ENCODE results near the gene IZUMO1.

DNA sequence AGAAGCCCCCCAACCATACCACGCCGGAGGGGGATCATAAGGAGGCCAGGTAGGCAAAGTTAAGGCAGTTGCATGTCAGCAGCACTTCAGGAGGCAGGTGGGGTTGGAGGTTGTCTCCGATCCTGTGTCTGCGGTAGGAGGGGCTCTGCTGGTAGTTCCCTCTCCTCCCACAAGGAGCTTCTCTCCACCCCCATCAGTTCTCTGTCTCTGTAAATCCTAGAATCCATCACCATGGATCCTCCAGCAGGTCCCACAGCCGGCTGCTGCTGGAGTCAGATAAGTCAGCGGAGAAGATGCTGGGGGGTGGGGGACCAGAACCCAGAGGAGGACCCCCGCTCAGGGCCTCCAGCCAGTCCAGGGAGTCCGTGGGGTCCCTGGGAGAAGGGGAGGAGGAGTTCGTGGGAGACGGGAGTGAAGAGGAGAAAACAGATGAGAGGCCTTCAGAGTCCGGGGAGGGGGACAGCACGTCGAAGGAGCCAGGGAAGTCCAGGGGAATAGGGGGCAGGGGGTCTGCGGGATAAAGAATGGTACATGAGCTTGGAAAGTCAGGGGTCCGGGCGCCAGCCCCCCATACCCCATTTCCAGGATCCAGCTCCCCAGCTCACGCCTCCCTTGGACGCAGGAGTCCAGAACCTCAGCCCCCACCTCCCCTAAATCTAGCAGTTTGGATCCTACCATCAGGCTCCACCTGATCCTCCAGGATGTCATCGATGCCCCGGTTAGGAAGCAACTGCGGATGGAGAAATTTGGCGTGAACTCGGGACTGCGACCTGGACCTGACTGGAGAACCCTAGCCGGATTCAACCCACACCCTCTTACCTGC lies 33.5 kb downstream of the IZUMO1 start:
- TF ChIP-seq, protein P1, sequence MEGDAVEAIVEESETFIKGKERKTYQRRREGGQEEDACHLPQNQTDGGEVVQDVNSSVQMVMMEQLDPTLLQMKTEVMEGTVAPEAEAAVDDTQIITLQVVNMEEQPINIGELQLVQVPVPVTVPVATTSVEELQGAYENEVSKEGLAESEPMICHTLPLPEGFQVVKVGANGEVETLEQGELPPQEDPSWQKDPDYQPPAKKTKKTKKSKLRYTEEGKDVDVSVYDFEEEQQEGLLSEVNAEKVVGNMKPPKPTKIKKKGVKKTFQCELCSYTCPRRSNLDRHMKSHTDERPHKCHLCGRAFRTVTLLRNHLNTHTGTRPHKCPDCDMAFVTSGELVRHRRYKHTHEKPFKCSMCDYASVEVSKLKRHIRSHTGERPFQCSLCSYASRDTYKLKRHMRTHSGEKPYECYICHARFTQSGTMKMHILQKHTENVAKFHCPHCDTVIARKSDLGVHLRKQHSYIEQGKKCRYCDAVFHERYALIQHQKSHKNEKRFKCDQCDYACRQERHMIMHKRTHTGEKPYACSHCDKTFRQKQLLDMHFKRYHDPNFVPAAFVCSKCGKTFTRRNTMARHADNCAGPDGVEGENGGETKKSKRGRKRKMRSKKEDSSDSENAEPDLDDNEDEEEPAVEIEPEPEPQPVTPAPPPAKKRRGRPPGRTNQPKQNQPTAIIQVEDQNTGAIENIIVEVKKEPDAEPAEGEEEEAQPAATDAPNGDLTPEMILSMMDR (IDR thresholded peaks at IDR 0.05) = peak in 3 of 6 experiments; percentile 19 to 25 (median 20)
- no peak for TF ChIP-seq POLR2A (IDR thresholded peaks at IDR 0.05)

All from Peyer's patch (tissue), 4 donors.